ENCODE results near the gene VHLL. TPM values are rescaled to one million over a fixed set of nuclear protein-coding genes. Genes with fewer than 3 reads are reported as not detected.
A peak's percentile ranks its signal among the peaks of the same experiment; 100 is the strongest.

The VHLL gene
- total and polyA plus RNA-seq, 8 donors: not detected

GRCh38 chr1:156342166-156342955 is 43.3 kb upstream of the VHLL start:
- intact Hi-C loops (cut with DNase I; ENCODE audit: low total_unique reads): no loop called here
- WGBS, 5 donors: 88 to 97% (median 94%) methylated on average over 1 of the region's 1 CpG
- Histone ChIP-seq H3K4me1 (peaks cover 1 to 2% (median 2%) of the 10 kb centered on the region in 4 donors), H3K27ac (no peak overlapping the region), H3K4me3 (no peak overlapping the region), H3K27me3 (peaks cover 0 to 7% (median 0%) of the 10 kb centered on the region in 3 donors), H3K9me3 (no peaks in the 10 kb centered on the region), H3K36me3 (no peaks in the 10 kb centered on the region)
- TF ChIP-seq CTCF (IDR thresholded peaks at IDR 0.05) (no peak), POLR2AphosphoS5 (IDR thresholded peaks at IDR 0.05) (no peak), EP300 (IDR thresholded peaks at IDR 0.05) (no peak), POLR2A (IDR thresholded peaks at IDR 0.05) (no peak)
- no peak for DNase-seq

- peak; percentile 99 to 100 for DNase-seq
- H3K36me3 ChIP-seq: peaks cover 12 to 25% (median 22%) of the 10 kb centered on the region in 4 donors
- no peaks in the 10 kb centered on the region for H3K9me3 ChIP-seq
- intact Hi-C loops (cut with DNase I; ENCODE audit: low total_unique reads): no loop called here
- peak within 1 kb of the TSS; percentile 64 to 99 (median 96) for H3K4me3 ChIP-seq
- TF ChIP-seq POLR2AphosphoS5 (IDR thresholded peaks at IDR 0.05): peak; percentile 30 to 84 (median 72)
- no peak for TF ChIP-seq EP300 (IDR thresholded peaks at IDR 0.05)
- peak in 1 of 4 donors; percentile 29 for TF ChIP-seq POLR2A (IDR thresholded peaks at IDR 0.05)
- WGBS, 5 donors: 0 to 1% (median 0%) methylated on average over 15 to 47 of the region's 47 CpGs
- peaks cover 18 to 28% (median 21%) of the 10 kb centered on the region in 4 donors for H3K4me1 ChIP-seq
- H3K27me3 ChIP-seq: no peaks in the 10 kb centered on the region
- H3K27ac ChIP-seq: peak within 1 kb of the TSS; percentile 80 to 92 (median 90)
Measured at GRCh38 chr1:156338180-156338976, 39.3 kb upstream of the VHLL start, which contains the start of the genes CCT3 and TSACC. TSS of gene CCT3 (minus strand) at chr1:156338292. CDS start at chr1:156338184, 108 bp downstream. TSS of gene TSACC (plus strand) at chr1:156338526. CDS start at chr1:156339758, 1,232 bp downstream.

DNA sequence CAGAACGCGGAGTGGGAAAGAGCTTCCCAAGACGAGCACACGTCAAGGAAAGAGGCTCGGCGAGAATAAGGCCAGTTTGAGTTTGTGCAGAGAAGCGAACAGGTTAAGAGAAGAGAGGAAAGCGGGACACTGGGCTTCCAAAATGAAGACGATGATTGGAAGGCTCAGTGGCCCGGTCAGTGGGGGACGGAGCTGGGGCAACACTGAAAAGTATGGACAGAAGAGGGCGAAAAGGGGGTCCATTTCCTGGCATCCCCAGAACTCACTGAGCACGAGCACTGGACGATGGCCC is 38.7 kb upstream of the VHLL start:
- intact Hi-C loops (cut with DNase I; ENCODE audit: low total_unique reads): no loop called here
- Histone ChIP-seq H3K9me3 (no peaks in the 10 kb centered on the region), H3K36me3 (peaks cover 18 to 30% (median 27%) of the 10 kb centered on the region in 4 donors), H3K4me3 (peak overlapping the region; percentile 64 to 99 (median 96)), H3K27ac (peak overlapping the region; percentile 50 to 92 (median 85)), H3K4me1 (peaks cover 18 to 28% (median 21%) of the 10 kb centered on the region in 4 donors), H3K27me3 (no peaks in the 10 kb centered on the region)
- no peak for DNase-seq
- 0 to 1% (median 0%) methylated on average over 14 of the region's 14 CpGs for WGBS, 5 donors
- TF ChIP-seq EP300 (IDR thresholded peaks at IDR 0.05): no peak
- no peak for TF ChIP-seq CTCF (IDR thresholded peaks at IDR 0.05)
- TF ChIP-seq POLR2A (IDR thresholded peaks at IDR 0.05): no peak
- TF ChIP-seq POLR2AphosphoS5 (IDR thresholded peaks at IDR 0.05): no peak

- H3K9me3 ChIP-seq: no peaks in the 10 kb centered on the region
- H3K36me3 ChIP-seq: peaks cover 23 to 36% (median 33%) of the 10 kb centered on the region in 4 donors
- H3K27me3 ChIP-seq: no peaks in the 10 kb centered on the region
- TF ChIP-seq CTCF (IDR thresholded peaks at IDR 0.05) (no peak), EP300 (IDR thresholded peaks at IDR 0.05) (no peak), POLR2AphosphoS5 (IDR thresholded peaks at IDR 0.05) (no peak), POLR2A (IDR thresholded peaks at IDR 0.05) (no peak)
- intact Hi-C loops (cut with DNase I; ENCODE audit: low total_unique reads): no loop called here
- peaks cover 18 to 28% (median 21%) of the 10 kb centered on the region in 4 donors for H3K4me1 ChIP-seq
- peak overlapping the region; percentile 64 to 99 (median 96) for H3K4me3 ChIP-seq
- H3K27ac ChIP-seq: peak overlapping the region; percentile 50 to 92 (median 85)
- no peak for DNase-seq
- 25 to 39% (median 28%) methylated on average over 34 of the region's 34 CpGs for WGBS, 5 donors
Measured at GRCh38 chr1:156337052-156337887, 38.2 kb upstream of the VHLL start.

Data from stomach (tissue), 9 donors.